ENCODE data around the gene SOWAHB.
"Not testable (repeated sequence)": the region's sequence is repeated elsewhere in the genome, so short reads cannot be mapped to it uniquely, and the experiment has no call there.

The SOWAHB gene

DNA sequence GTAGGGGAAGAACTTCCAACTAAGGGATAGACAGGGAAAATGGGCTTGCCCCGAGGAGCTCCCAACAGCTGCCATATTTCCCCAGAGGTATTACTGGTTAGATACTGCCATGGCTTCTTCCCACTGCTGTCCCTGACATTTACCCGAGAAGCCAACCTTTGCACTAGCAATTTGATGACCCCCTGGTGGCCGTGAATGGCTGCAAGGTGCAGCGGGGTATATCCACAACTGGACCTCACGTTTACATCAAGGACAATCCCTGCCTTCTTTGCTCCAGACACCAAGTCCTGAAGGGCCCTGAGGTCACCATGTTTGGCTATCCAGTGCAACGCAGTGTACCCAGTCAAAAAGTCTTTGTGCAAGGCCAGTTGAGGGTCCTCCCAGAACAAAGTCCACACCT lies 2.3 kb downstream of the SOWAHB start:
- no peak for DNase-seq

DNA sequence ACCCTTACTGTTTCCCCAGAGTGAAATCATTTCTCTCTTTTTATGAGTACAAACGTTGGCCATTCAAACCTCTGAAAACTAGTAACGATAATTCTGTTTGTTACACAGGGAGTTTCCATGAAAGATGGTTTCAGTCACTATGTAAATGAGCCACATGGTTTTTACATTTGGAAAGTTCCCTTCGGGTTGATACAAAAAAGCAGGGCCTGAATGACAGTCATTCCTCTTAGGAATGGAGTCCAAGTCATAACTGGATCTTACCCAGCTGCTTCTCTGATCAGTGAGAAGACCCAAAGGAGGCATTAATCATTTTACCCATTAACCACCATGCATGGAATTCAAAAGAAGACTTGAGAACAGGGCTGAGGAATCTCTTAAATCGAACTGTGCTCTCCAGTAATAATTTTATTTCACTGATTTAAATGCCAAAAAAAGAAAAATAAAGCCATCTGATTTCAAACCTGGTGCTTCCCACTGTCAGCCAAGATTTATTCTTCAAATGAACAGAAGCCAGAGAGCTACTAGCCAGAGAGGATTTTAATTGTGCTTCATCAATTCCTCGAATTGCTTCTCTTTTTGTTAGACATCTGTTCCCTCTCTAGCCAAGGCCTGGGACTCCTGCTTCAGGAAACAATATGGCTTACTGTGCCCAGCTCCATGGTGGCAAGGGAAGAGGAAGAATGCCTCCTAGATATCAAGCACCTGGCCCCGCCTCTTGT lies 3.2 kb downstream of the SOWAHB start:
- DNase-seq: no peak

DNA sequence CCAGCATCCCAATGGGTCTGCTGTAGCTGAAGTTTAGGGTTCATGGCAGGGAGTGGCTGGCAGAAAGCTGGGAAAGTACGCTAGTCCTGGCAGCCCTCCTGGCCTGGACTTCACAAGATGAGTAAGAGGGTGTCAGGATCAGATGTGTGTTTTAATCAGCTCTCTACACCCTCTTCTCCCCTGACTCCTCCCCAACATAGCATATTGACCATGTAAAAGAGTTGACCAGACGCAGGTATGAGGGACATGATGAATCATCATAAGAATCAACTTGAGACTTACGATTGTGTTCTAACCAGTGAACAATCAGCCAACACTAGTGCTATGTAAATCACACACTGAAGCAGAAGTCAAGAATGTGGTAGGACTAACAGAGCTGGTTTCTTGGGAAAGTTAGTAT lies 5.3 kb downstream of the SOWAHB start:
- DNase-seq: no peak

DNA sequence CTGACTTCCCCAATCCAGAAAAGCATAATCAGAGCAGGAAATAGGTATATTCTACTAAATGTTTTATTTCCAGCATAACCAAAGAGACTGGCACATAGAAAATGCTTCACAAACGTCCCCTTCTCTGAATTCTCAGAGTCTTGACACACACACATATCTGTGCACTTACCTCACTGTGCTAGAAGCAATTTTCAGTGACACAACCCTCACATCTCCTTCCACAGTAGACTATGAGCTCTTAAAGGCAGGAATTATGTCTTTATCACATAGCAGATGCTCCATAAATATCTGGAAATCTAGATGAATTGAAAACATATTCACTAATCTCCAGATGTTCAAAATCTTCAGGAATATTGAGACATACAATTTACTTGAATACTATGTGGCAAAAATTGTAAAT lies 5.9 kb downstream of the SOWAHB start:
- DNase-seq: no peak

DNA sequence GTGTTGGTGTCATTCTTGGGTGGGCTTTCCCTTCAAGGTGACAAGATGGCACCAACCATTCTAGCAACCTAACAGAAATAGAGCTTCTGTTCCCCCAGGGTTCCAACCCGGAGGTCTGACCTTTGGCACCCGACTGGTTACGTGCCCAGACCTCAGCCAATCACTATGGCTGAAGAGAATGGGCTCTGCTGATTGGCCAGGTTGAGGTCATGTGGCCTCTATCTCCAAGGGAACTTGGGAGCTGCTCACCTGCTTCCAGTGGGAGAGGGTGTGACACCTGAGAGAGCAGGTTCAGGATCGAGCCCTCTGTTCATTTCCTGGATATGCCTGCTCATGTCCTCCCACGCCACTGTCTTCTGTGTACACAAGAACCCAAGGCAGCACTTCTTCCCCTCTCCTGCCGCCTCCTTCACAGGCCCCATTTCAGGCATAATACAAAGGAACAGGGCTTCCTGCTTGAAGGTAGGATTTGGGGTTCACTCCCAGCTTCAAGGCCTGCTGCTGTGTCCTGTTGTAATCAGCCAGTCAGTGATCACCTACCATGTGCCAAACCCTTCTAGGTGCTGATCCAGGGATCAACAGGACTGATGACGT lies 11.0 kb downstream of the SOWAHB start:
- no peak for DNase-seq

DNA sequence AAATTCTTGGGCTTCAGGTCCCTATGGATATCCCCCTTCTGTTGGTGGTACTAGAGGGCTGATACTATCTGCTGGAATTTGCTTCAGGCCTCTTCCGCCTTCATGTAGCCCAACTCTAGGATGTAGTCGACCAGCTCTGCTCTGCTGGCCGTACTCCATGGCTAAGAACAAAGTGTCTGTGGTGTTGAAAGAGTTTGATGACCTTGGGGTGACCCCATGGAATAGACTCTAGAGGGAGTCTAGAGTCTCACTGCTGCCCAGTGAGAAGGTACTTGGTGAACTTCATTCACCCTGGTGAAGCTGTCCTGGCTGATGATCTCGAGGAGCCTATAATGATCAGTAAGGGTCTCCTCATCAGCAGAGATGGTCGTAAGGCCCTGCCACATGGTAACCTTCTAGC lies 11.7 kb downstream of the SOWAHB start:
- no peak for DNase-seq

DNA sequence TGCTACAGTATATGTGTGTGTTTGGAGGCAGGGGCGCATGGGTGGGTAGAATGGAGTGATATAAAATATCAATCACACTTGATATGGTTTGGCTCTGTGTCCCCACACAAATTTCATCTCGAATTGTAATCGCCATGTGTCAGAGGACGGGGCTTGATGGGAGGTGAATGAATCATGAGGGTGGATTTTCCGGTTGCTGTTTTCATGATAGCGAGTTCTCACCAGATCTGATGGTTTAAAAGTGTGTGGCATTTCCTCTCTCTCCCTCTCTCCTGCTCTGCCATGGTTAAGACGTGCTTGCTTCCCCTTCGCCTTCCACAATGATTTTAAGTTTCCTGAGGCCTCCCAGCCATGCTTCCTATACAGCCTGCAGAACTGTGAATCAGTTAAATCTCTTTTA lies 14.8 kb downstream of the SOWAHB start:
- DNase-seq: no peak

DNA sequence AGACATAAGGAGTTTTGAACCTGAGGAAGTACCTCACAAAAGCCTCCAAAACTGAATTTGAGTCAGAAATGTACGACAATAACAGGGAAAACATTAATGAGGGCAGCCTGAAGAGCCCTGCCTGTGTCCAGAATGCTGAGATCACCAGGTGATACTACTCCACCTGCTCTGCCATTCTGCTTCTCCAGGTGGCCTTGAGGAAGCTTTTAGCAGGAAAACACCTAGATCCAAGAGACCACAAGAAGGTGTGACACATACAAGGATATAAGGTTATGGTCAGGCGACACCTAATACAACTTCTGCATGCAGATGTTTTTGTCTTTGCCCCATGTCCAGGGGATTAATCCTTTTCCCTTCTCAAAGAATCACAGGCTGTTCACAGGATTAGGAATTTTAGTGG lies 15.3 kb downstream of the SOWAHB start:
- DNase-seq: no peak

DNA sequence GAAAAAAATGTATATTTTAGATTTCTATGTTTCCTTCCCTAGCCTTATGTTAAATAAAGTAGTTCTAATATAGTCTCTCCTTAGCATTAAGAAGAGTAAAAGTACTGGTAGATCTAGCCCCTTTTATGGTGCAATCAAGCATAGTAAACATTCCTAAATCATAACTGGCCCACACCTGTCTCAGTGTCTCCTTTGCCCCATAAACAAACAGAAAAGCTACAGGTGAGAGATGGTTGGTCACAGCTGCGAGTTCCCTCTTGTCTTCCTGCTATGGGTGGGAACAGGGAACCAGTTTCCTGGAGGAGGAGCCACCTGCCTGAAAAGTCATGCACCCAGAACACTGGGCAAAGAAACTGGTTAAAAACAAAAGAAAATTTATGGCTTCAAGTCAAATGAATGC lies 16.6 kb downstream of the SOWAHB start:
- no peak for DNase-seq

DNA sequence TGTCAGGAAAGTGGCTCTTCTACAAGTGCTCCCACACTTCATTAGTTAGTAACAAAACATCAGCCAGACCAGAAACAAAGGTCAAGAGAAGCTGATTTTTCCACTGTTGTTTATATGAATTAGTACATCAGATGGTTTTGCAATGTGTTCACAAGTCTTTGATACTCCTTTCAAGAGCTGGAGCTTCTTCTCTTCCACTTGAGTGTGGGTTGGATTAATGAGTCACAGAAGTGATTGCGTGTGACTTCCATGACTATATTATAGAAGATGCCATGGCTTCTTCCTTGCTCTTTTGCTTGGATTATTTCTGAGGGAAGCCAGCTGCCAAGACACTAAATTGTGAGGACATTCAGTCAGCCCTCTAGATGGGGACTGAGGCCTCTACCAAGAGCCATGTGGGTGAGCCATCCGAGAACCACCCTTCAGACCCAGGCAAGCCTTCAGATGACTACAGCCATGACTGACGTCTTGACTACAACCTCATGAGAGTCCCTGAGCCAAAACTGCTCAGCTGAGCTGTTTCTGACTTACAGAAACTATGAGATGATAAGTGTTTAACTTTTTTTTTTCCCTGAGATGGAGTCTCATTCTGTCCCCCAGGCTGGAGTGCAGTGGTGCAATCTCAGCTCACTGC lies 18.1 kb downstream of the SOWAHB start:
- no peak for DNase-seq

DNA sequence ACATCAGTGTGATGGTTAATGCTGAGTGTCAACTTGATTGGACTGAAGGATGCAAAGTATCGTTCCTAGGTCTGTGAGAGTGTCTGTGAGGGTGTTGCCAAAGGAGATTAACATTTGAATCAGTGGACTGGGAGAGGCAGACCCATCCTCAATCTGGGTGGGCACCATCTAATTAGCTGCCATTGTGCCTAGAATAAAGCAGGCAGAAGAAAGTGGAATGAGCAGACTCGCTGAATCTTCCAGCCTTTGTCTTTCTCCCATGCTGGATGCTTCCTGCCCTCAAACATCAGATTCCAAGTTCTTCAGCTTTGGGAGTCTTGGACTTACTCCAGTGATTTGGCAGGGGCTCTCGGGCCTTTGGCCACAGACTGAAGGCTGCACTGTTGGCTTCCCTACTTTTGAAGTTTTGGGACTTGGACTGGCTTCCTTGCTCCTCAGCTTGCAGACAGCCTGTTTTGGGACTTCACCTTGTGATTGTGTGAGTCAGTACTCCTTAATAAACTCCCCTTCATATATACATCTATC lies 19.2 kb downstream of the SOWAHB start:
- not testable (repeated sequence) for DNase-seq

DNA sequence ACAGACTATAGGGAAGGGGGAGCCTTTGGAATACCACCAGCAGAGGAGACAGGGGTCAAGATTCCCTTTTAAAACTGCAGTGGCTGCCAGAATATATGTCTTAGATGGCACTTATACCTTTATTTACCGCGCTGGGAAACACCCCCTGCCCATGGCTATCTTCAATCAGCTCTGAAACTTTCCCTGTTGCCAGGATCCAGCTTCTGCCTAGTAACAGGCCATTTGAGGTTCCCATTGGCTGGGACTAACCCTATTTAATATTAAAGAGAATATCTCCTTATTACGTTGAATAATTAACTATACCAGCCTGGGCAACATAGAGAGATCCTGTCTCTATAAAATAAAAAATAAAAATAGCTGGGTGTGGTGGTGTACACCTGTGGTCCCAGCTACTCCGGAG lies 23.8 kb downstream of the SOWAHB start:
- DNase-seq: no peak

DNA sequence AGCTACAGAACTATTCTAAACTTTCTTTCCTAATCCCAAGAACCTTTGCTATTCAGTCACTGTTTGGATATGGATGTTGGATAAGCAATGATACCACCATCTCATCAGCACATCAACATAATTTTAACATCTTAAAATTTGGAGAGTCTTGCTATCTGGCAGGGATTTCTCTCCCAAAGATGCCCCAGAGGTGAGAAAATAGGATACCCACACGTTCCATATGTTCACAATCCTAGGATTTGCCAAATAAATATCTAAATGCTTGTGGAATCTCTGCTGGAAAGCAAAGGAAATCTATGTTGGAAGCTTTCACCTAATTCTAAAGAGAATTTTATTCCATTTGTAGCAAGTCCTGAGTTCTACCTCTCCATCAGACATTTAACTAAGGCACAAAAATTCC lies 24.4 kb downstream of the SOWAHB start:
- no peak for DNase-seq

DNA sequence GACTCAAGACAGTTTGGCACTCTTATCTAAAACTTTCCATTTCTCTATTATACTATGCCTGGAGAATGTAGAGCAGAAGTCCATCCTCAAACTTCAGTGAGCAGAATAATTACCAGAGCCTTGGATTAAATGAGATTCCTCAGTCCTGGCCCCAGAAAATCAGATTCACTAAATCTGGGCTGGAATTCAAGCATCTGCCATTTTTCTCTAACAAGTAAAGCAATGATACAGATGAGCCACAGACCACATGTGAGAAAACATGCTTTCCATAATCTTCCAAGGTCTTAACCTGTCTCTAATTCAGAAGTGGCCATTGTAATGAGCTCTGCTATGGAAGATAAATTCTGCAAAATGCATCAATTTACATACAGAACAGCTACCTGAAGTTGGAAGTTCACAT lies 25.4 kb downstream of the SOWAHB start:
- DNase-seq: no peak

DNA sequence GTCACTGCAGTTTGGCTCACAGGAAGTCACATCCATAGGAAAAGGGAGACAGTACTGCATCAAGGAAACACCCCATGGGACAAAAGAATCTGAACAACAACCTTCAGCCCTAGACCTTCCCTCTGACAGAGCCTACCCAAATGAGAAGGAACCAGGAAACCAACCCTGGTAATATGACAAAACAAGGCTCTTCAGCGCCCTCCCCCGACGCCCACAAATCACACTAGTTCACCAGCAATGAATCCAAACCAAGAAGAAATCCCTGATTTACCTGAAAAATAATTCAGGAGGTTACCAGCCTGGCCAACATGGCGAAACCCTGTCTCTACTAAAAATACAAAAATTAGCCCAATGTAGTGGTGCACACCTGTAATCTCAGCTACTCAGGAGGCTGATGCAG lies 29.2 kb downstream of the SOWAHB start:
- DNase-seq: not testable (repeated sequence)

DNA sequence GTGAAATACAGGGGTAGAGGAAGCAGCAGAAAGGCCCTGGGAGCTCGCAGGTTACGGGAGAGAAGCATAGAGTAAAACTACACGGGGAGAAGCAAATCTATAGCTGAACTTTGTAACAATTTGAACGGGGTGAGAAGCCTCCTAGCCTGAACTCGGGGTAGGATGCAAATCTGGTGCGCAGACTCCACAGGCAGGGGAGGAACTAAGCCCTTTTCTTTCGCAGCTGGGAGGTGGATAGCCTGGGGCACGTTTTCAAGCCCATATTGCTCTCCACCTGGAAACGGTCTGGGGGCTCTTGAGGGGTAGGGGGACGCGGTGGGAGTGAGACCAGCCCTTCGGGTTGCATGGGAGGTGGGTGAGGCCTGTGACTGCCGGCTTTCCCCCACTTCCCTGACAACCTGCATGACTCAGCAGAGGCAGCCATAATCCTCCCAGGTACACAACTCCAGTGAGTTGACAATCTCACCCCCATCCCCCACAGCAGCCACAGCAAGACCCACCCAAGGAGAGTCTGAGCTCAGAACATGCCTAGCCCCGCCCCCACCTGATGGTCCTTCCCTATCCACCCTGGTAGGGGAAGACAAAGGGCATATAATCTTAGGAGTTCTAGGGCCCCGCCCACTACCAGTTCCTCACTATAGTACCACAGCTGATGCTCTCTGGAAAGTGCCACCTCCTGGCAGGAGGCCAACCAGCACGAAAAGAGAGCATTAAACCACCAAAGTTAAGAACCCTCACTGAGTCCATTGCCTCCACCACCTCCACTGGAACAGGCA lies 29.9 kb downstream of the SOWAHB start:
- DNase-seq: no peak

DNA sequence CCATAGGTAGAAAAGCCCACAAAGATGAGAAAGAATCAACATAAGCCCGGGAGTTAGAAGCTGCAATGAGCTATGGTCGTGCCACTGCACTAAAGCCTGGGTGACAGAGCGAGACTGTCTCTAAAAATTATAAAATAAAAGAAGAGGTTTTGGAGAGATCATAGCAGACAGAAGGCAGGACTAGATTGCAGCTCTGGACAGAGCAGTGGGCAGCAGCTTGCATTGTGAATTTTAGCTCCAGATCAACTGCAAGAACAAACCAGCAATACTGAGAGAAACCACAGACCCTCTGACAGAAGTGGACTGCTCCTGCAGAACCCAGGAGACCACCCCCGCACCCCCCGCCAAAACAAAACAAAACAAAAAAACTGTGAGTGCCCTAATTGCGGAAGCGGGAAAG lies 30.6 kb downstream of the SOWAHB start:
- no peak for DNase-seq

DNA sequence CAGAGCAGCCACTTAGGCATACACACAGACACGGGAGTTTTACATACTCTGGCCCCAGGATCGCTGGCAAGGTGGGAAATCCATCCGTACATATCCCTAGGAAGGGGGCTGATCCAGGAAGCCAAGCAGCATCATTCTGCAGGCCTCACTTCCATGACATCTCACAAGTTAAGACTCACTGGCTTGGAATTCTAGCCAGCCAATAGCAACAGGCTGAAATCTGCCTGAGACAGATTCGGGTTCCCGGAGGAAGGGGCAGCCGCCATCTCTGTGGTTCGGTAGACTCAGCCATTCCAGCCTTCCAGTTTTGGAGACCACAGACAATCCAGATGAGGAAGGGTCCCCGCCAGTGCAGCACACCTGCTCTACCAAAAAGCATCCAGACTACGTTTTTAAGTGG lies 31.3 kb downstream of the SOWAHB start:
- no peak for DNase-seq

DNA sequence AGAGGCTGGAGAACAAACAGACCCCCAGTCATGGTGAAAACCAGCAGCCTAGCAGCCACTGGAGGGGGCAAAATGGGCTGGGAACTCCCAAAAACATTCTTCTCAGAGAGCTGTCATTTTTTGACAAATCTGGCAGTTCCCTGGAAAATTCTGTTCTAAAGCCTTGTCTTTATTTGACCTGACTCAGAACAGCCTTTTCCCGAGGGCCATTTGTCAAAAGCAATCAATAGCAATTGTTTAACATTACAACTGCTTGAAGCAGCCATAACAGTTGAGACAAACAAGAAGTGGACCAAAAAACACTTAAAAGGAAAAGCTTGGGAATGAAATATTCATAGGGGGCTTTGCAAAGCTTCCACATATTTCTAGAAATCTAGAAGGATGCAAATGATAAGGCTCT lies 39.6 kb downstream of the SOWAHB start:
- no peak for DNase-seq

DNA sequence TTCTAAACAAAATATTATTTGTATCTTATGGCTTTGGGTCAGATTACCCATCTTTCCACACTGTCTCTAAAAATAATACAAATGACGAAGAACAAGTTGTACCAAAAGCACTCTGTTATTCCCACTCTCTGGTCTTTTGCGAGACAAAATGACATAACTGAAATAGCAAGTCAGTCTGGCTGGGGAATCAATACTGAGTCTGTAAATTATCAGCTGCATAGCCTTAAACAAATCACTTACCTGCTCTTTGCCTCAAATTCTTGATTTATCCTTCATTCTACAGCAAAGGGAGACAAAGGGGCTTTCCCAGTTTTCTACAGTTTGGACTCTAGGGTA lies 40.9 kb downstream of the SOWAHB start:
- DNase-seq: no peak

DNA sequence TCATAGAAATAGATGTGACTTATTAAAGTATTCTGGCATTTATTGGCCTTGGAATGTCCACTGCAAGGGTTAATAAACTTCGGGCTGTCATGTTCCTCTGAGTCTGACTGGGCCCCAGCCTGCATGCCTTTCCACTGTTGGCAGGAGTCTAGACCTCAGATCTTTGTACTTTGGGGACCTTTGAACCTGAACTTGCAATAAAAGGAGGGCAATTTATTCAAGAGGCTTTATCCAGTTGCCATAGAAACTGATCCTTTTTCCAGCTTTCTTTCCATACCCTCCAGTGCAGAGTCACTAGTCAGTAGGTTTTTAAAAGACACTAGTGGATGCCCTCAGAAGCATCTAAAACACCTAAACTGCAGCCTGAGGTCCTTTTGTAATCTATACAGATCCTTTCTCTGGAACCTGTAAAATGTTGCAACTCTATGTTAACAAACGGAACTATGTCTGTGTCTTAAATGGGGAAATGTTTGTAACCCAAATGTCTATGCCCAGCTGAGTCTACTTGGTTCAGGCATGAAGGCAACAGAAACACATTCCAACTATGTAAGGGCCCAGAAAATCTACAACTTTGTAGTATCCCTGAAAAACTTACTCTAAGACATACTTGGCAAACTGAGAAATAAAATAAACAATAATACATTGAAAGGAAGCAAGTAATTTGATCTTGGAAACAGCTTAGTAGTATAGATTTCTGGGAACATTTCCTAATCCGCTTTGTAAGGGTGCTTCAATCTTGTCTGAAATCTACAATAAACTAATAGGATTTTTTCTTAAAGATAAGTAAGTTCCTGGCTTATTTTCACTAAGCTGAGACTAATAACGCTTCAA lies 41.5 kb downstream of the SOWAHB start:
- no peak for DNase-seq

DNA sequence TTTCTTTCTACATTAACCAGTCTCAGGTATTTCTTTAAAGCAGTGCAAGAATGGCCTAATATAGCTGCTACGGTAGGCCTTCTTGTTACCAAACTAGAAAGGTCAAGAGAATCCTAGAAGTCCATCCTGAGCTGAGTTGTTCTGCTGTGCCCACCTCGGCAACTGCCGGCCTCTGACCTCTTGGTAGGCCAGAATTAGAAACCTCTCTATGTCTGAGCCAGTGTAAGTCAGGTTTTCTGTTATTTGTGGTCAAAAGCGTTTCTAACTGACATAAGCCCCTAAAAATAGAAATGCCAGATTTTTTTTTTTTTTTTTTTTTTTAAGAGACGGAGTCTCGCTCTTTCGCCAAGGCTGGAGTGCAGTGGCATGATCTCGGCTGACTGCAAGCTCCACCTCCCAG lies 43.1 kb downstream of the SOWAHB start:
- no peak for DNase-seq

DNA sequence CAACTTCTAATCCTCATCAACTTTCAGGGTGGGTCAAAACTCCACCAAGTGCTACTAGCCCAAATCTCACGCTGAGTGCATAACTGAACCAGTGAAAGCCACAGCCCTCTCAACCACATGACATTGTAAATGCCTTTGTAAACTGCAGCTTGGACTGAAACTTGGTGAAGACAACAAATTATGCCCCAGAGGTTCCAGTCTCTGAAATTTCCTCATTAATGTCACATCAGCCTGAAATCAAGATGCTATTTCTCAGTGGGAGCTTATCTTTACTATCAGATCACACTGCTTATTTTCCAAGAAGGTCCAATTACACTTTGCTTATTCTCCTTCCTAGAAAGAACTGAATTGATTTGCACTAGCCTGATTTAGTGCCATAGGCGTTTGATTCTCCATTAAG lies 46.6 kb downstream of the SOWAHB start:
- DNase-seq: no peak

All from NCI-H2171 (cell line).